ENCODE results near the gene AFF1. TPM values are rescaled to one million over a fixed set of nuclear protein-coding genes. Genes with fewer than 3 reads are reported as not detected.

Gene AFF1
- total RNA-seq, 4 donors from 2014 or later: 155 to 238 (median 192) TPM

- Histone ChIP-seq H3K9me3 (no peaks in the 10 kb centered on the region), H3K36me3 (no peaks in the 10 kb centered on the region), H3K4me3 (replicated peaks in 1 of 3) (no peak overlapping the region), H3K27me3 (no peaks in the 10 kb centered on the region), H3K27ac (peak overlapping the region; percentile 6 to 64 (median 19)), H3K4me1 (peaks cover 79 to 84% of the 10 kb centered on the region in 2 donors)
- TF ChIP-seq POLR2A (IDR thresholded peaks at IDR 0.05): no peak
- TF ChIP-seq CTCF (IDR thresholded peaks at IDR 0.05): no peak
- WGBS, 2 donors: 88 to 89% methylated on average over 2 of the region's 2 CpGs
- intact Hi-C loops (cut with DNase I): no loop called here
- no peak for DNase-seq
These were observed 141.1 kb downstream of the AFF1 start for GRCh38 chr4:87075876-87076275.

- no peaks in the 10 kb centered on the region for H3K36me3 ChIP-seq
- H3K27me3 ChIP-seq: no peaks in the 10 kb centered on the region
- no peak overlapping the region for H3K4me3 ChIP-seq (replicated peaks in 1 of 3)
- DNase-seq: no peak
- H3K4me1 ChIP-seq: peaks cover 85% of the 10 kb centered on the region in 2 donors
- no peak for TF ChIP-seq CTCF (IDR thresholded peaks at IDR 0.05)
- no peak for TF ChIP-seq POLR2A (IDR thresholded peaks at IDR 0.05)
- peak overlapping the region; percentile 31 to 64 (median 53) for H3K27ac ChIP-seq
- intact Hi-C loops (cut with DNase I): no loop called here
- no peaks in the 10 kb centered on the region for H3K9me3 ChIP-seq
- 79% methylated on average over 6 of the region's 6 CpGs for WGBS, 2 donors
These were observed 142.0 kb downstream of the AFF1 start for GRCh38 chr4:87076690-87077358.

- Histone ChIP-seq H3K27ac (peak overlapping the region; percentile 64 to 74 (median 72)), H3K27me3 (no peaks in the 10 kb centered on the region), H3K4me1 (peaks cover 87 to 89% of the 10 kb centered on the region in 2 donors), H3K4me3 (replicated peaks in 1 of 3) (no peak overlapping the region), H3K36me3 (no peaks in the 10 kb centered on the region), H3K9me3 (no peaks in the 10 kb centered on the region)
- TF ChIP-seq CTCF (IDR thresholded peaks at IDR 0.05): no peak
- TF ChIP-seq POLR2A (IDR thresholded peaks at IDR 0.05): no peak
- intact Hi-C loops (cut with DNase I): no loop called here
- DNase-seq: no peak
- 77 to 80% methylated on average over 4 of the region's 4 CpGs for WGBS, 2 donors
These were observed 143.2 kb downstream of the AFF1 start for GRCh38 chr4:87077914-87078585.

GRCh38 chr4:87078987-87079486, 144.2 kb downstream of the AFF1 start:
- WGBS, 2 donors: 26% methylated on average over 6 of the region's 6 CpGs
- Histone ChIP-seq H3K9me3 (no peaks in the 10 kb centered on the region), H3K27ac (peak overlapping the region; percentile 64 to 74 (median 72)), H3K27me3 (no peaks in the 10 kb centered on the region), H3K4me1 (peaks cover 84 to 87% of the 10 kb centered on the region in 2 donors), H3K4me3 (replicated peaks in 1 of 3) (no peak overlapping the region), H3K36me3 (no peaks in the 10 kb centered on the region)
- peak in 1 of 2 donors; percentile 46 for DNase-seq
- intact Hi-C loops (cut with DNase I): no loop called here
- TF ChIP-seq CTCF (IDR thresholded peaks at IDR 0.05): no peak
- peak in 1 of 2 donors; percentile 29 for TF ChIP-seq POLR2A (IDR thresholded peaks at IDR 0.05)

- H3K4me1 ChIP-seq: peaks cover 76 to 82% of the 10 kb centered on the region in 2 donors
- DNase-seq: no peak
These were observed 145.2 kb downstream of the AFF1 start for GRCh38 chr4:87079967-87080366.

More at GRCh38 chr4:87079967-87080366, 145.2 kb downstream of the AFF1 start:
- Histone ChIP-seq H3K4me3 (replicated peaks in 1 of 3) (no peak overlapping the region), H3K27ac (peak overlapping the region; percentile 64 to 74 (median 72)), H3K27me3 (no peaks in the 10 kb centered on the region), H3K9me3 (no peaks in the 10 kb centered on the region), H3K36me3 (no peaks in the 10 kb centered on the region)
- TF ChIP-seq POLR2A (IDR thresholded peaks at IDR 0.05) (no peak), CTCF (IDR thresholded peaks at IDR 0.05) (no peak)
- intact Hi-C loops (cut with DNase I): no loop called here
- 75 to 82% methylated on average over 2 of the region's 2 CpGs for WGBS, 2 donors

Measured in thyroid gland (tissue), 4 donors.